Activated CD4-positive, CD25-positive, alpha-beta regulatory T cell treated with anti-CD3 and anti-CD28 coated beads, Interleukin-2, amount 50 U/mL, for 72 hours (primary cell): ENCODE results near the gene MYNN.
A peak's percentile ranks its signal among the peaks of the same experiment; 100 is the strongest.

ENCODE experiments used
- DNase-seq: peaks from one replicate; pipeline ENCODE4 v3.0.0; 2021

The MYNN gene

GRCh38 chr3:169780742-169781141, 7.5 kb downstream of the MYNN start:
- no peak for DNase-seq

DNA sequence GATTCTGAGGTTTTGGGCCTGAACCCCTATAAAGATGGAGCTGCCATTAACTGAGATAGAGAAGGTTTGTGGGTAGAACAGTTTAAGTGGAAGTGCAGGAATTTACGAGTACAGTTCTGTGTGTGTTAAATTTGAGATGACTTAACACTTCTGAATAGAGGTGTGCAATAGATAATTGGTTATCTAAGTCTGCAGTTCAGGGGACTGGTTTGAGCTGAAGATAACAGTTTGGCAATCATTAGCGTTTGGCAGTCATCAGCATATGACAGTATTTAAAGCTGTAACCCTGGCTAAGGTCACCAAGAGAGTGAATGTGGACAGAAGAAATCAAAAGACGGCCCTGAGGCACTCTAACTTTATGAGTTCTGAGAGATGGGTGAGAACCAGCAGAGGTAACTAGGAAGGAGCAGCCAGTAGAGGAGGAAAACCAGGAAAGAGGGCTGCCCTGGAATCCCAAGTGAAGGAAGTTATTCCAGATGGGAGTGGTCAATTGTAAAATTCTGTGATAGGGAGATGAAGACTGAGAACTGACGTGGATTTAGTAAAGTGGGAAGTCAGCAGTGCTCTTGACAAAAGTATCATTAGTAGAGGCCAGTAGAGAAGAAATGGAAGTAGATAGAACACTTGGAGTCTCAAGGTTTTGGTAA, 8.1 kb downstream of the MYNN start:
- DNase-seq = no peak

DNA sequence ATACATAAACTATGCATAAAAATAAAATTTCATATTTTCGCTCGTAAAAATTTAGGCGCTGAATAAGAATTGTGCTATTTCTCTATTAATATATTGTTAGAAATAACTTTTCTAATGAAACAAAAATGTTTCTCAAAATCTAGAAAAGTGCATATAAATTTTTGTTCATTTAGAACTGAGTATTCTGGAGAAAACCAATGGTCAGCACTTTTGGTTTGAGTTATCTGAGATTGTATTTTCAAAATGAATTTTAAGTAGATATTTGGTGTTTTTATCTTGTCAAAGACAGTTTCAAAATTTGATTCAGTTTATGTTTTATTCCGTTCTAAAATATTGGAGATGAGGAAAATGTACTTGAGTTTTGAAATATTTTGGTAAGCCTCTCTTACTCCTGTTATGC, 13.9 kb downstream of the MYNN start:
- DNase-seq = no peak

- no peak for DNase-seq
Measured at GRCh38 chr3:169787791-169788190, 14.6 kb downstream of the MYNN start.

GRCh38 chr3:169790219-169790618, 17.0 kb downstream of the MYNN start:
- no peak for DNase-seq

- no peak for DNase-seq
Measured at GRCh38 chr3:169790687-169791429, 17.7 kb downstream of the MYNN start.

DNA sequence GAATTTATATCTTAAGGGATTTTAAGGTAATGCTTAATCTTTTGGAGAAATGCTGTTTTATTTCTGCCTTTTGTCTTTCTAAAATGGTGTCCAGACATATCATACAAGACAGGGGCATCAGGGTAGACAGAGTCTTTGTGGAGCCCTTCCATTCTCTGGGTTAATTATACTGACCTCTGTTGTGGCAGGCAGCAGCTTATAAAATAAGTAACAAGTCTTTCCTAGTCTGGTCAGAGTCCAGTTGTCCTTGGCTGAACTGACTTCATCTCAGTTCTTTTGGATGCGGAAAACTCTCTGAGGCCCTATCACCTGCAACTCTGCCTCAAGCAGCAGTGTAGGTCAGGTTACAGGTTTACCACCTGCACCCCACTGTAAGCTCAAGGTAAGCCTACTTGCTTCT, 19.2 kb downstream of the MYNN start:
- no peak for DNase-seq

- DNase-seq = no peak
Measured at GRCh38 chr3:169804681-169805080, 31.5 kb downstream of the MYNN start.

- DNase-seq = no peak
Measured at GRCh38 chr3:169809230-169809795, 36.1 kb downstream of the MYNN start.

GRCh38 chr3:169811631-169812331, 38.6 kb downstream of the MYNN start:
- DNase-seq = no peak

DNA sequence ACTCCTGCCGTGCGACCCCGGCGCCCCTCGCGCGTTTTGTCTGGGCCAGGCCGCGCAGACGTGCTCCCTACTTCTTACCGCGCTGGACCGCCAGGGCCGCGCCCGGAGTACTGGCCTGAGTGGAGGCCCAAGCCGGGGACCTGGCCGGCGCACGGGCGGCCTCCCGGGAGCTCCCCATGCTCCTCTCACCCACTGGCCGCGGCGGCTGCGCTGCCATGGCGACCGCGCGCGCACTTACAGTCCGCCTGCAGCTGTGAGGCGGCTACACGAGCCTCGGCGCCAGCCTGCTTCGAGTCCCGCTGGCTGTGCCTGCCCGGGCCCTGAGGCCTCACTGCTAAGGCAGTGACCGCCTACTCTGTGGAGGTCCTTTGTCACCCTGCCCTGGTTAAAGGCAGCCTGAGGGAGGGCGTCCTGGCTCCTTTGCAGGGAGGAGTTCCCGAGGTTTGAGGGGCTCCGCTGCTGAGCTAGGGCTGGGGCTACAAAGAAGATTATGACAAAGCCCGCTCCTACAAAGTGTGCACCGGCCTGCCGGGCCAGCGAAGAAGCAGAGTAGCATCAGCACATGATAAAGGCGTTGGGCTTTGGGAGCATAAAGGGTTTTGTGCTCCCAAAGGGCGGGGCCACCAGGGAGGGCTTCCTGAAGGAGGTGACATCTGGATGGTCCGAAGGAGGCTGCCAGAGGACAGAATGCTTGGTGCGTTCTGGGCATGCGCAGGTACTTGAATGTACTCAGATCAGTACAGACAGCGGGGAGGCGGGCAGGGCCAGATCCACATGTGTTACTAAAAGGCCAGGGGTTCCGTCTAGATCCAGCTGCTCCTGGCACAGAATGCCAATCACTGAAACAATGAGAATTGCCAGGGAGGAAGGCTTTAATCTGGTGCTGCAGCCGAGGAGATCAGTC, 39.4 kb downstream of the MYNN start, which contains the start of the genes LRRC34 and LRRIQ4:
LRRC34 (minus strand) TSS at position 573 of the 904 bp plus-strand sequence; CDS start at position 217, 356 bp downstream.
LRRIQ4 (plus strand) TSS at position 539 of the 904 bp plus-strand sequence. CDS start 9,052 bp downstream, outside the sequence.
- DNase-seq = peak; percentile 73

- no peak for DNase-seq
Measured at GRCh38 chr3:169813278-169813677, 40.1 kb downstream of the MYNN start.

DNA sequence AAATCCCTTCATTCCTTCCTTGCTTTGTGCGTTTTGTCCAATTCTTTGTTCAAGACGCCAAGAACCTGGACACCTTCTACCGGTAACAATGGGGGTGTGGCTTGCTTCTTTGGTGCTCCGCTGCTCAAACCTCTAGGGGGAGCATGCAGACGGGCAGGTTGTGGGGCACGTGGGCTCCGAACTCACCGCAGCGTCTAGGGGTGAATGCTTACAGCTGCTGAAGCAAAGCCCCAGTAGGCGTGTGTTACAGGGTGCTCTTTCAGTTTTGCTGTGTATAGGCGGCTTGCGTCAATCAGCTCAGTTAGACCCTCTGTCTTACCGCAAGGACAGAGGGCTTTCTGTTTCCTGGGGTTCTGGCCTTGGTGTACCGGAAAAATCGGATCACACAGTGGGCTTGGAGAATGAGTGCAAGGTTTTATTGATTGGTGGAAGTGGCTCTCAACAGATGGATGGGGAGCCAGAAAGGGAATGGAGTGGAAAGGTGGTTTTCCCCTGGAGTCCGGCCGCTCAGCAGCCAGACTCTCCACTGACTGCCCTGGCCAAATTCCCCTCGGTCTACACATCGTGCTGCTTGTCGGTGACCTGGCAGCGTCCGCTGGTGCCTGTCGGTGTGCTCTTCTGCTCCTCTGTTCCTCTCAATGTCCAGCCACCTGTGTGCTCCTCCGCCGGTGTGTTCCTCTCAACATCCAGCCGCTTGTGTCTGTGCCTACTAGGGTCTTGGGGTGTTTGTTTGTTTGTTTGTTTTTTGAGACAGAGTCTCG, 40.7 kb downstream of the MYNN start:
- DNase-seq = peak; percentile 63

DNA sequence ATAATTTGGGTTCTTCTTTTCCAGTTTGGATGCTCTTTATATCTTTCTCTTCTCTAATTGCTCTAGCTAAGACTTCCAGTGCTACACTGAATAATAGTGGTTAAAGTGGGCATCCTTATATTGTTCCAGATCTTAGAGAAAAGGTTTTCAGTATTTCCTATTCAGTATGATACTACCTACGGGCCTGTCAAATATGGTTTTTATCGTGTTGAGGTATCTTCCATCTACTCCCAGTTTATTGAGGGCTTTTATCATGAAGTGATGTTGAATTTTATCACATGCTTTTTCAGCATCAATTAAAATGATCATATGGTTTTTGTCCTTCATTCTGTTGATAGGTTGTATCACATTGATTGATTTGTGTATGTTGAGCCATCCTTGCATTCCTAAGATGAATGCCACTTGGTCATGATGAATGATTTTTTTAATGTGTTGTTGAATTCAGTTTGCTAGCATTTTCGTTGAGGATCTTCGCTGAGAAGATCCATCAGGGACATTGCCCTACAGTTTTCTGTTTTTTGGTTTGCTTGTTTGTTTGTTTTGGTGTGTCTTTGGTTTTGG, 42.5 kb downstream of the MYNN start:
- no peak for DNase-seq

GRCh38 chr3:169818316-169818715, 45.1 kb downstream of the MYNN start:
- no peak for DNase-seq

GRCh38 chr3:169822091-169822490, 48.9 kb downstream of the MYNN start:
- no peak for DNase-seq

- no peak for DNase-seq
Measured at GRCh38 chr3:169822540-169822939, 49.3 kb downstream of the MYNN start.

DNA sequence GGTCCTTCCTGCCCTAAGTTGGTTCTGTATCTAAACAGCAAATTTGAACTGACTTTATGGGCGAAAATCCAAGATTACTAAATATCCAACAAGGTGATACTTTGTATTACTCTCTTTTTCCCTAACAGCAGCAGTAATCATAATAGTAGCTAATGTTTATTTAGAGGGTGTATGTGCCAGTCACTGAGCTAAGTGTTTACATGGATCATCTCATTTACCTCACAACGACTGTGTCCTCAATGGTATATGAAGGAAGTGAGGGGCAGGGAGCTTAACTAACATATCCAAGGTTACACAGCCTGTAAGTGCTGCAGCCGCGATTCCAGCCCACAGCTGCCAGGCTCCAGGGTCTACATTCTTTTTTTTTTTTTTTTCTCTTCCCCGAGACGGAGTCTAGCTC, 49.8 kb downstream of the MYNN start:
- no peak for DNase-seq

- no peak for DNase-seq
Measured at GRCh38 chr3:169825316-169825715, 52.1 kb downstream of the MYNN start.

- no peak for DNase-seq
Measured at GRCh38 chr3:169827712-169828111, 54.5 kb downstream of the MYNN start.

DNA sequence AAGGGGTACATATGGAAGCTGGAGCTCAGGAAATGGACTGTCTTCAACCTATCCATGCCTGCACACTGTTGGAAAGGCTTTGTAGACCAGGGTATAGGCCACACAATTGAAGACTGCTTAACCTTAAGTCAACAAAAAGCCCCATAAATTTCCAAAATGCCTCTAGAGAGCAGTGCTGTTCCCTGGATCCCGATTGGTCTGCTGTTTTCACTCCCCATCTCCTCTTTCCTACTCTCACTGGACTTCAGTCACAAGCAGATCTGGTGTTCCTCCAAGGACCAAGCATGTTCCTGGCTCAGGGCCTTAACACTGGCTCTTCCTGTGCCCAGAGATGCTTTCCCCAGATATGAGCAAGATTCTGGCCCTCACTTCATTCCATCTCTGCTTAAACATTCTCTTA, 62.3 kb downstream of the MYNN start:
- no peak for DNase-seq
